HFF-Myc (cell line): ENCODE data around the gene CACNA1C.

Experiments used
- DNase-seq: peaks from one replicate; pipeline ENCODE4 v3.0.0-alpha.2; 2011; ENCODE audit warnings: low read depth; ENCODE audit errors: extremely low read depth
- H3K4me3 ChIP-seq: replicated peaks from 2 replicates; pipeline ENCODE4 v1.5.1; 2011; ENCODE audit warnings: low read depth, mild to moderate bottlenecking, control low read depth, low read length
- TF ChIP-seq, protein P1 (sequence below): IDR thresholded peaks from 2 replicates; pipeline ENCODE4 v1.5.1; 2012; ENCODE audit warnings: mild to moderate bottlenecking, low read depth, low read length, control low read depth; ENCODE audit errors: missing control alignments

Gene CACNA1C

DNA sequence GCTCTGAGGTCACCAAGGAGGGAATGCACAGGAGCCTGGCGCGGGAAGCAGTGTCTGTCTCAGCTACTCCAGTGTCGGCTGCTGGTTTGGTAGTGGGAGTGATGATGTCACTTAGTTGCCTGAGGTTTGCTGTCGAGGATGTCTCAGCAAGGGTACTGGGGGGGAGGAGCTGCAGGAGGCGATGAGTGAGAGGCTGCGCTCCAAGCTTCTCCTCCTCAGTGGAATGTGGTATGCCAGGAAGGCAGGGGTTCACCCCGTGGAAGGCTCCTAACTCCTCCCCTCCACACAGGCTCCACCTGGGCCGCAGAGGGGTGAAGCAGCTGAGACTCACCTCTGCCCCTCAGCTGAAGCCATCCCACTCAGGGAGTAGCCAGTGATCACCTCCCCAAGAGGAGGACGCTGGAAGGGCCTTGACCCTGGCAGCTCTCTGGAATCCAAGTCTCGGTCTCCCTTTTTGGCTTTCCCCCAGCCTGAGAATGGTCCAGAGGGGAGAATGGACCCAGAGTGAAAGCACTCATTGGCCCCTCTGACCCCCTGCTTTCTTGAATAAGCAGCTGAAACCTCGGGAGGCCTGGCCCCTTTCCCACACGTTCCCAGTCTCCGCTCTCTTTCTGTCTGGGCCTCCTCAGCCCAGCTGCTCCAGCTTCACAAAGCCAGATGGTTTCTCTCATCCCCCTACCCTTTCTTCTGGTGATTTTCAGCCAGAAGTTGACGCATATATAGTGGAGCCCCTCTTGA lies 563.0 kb downstream of the CACNA1C start:
- TF ChIP-seq, protein P1, sequence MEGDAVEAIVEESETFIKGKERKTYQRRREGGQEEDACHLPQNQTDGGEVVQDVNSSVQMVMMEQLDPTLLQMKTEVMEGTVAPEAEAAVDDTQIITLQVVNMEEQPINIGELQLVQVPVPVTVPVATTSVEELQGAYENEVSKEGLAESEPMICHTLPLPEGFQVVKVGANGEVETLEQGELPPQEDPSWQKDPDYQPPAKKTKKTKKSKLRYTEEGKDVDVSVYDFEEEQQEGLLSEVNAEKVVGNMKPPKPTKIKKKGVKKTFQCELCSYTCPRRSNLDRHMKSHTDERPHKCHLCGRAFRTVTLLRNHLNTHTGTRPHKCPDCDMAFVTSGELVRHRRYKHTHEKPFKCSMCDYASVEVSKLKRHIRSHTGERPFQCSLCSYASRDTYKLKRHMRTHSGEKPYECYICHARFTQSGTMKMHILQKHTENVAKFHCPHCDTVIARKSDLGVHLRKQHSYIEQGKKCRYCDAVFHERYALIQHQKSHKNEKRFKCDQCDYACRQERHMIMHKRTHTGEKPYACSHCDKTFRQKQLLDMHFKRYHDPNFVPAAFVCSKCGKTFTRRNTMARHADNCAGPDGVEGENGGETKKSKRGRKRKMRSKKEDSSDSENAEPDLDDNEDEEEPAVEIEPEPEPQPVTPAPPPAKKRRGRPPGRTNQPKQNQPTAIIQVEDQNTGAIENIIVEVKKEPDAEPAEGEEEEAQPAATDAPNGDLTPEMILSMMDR: no peak
- DNase-seq: no peak

DNA sequence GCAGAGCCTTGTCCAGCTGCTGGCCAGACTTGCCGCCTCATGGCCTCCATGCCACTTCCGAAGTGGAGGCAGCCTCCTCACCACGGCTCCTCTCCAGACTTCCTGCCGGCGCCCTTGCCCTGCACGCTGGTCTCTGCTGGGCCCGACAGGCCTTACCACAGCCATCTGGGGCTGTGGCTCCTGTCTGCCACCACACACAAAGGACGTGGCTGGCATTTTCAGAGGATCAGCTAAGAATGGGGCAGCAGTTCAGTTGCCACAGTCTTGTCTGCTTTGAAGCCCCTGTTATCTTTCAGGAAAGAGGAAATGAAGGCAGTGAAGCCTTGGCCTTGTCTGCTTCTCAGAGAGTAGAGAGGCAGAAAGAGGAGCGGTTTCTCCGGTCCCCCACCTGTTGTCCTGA lies 564.0 kb downstream of the CACNA1C start:
- H3K4me3 ChIP-seq: no peak overlapping the region
- DNase-seq: no peak
- TF ChIP-seq, protein P1: no peak

More for the DNA sequence above, 563.0 kb downstream of the CACNA1C start:
- H3K4me3 ChIP-seq: no peak overlapping the region

DNA sequence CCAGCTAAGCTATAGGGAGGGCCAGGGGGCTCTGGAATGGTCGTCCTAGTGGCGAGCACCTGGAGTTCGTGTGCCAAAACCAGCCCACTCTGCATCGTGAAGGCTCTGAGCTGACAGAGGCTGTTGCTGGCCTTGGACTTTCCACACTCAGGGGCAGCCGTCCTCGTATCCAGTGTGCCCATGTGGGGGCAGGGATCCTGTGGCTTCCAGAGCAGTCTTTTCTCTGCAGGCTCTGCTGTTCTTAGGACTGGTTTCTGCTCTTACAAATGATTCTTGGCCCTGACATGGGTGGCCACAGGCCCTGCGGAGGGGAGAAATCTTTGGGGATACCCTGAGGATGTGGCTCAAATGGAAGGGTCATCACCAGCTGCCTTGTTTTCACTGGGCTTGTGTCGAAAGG lies 564.6 kb downstream of the CACNA1C start:
- DNase-seq: no peak
- H3K4me3 ChIP-seq: no peak overlapping the region
- TF ChIP-seq, protein P1: no peak

DNA sequence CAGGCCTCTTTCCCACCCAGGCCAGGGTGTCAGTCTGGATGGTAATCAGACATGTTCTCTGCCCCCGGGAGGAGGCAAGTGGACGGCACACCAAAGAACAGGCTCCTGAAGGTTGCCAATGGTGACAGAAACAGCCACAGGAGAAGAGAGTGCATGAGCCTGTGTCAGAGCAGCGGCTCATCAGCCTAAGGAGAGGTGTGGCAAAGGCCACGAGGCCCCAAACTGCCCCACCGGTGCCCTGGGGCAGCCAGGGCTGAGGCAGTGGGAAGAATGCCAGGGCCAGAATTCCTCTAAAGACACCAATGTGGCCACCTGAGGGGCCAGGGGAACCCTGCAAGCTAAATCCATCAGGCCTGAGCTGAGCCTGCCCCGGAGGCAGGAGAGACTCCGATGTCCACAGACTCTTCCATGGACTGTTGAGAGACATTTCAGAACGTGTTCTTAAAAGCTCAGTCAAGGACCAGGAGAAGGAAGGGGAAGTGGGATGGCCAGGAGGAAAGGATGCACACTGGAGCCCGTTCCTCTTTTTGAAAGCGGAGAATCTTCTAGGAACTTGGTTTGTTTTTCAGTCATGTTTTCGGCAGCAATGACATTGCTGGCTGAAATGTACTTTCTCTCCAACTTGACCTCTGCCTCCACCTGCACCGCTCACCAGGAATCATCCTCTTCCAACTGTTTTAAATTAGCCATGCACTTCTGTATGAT lies 565.7 kb downstream of the CACNA1C start:
- TF ChIP-seq, protein P1: no peak
- DNase-seq: no peak
- H3K4me3 ChIP-seq: no peak overlapping the region

DNA sequence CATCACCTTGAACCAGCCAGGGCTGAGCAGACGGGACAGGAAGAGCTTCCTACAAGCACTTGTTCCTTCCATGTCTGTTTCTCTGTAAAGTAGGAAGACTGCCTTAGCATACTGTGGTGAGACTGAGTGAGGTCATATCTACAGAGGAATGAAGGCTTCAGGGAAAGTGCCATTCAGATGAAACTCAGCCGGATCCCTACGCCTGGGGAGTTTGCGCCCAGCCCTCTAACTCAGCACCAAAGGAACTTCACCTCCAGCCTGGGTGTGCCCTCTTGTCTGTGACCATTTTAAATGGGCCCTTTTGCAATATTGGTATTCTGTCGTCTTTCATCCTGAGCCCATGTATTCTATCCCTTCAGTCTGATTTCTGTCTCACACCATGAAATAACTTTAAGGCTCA lies 566.3 kb downstream of the CACNA1C start:
- DNase-seq: no peak
- H3K4me3 ChIP-seq: no peak overlapping the region
- TF ChIP-seq, protein P1: no peak

DNA sequence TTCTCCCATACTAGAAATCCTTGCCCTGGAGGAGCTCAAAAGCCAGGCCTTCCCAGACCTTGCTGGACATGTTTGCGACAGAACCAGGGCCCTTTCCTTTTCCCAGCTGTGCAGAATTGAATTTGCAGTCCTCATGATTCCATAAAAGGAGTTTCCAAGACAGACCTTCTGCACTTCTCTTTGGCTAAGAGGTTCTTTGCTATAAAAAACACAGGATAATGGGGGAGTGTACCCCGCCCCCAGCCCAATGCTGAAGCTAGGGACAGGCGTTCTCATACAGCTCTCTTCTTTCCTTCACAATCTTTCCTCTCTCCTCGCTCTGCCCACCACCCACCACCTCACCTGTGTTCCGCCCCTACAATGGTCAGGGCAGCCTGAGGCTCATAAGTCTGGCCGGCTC lies 569.7 kb downstream of the CACNA1C start:
- no peak for DNase-seq
- TF ChIP-seq, protein P1: no peak
- no peak overlapping the region for H3K4me3 ChIP-seq
